Astrocyte of the cerebellum (primary cell): ENCODE results near the gene NEMF.
A peak's percentile ranks its signal among the peaks of the same experiment; 100 is the strongest.

Experiments
- DNase-seq: peaks from one replicate; pipeline ENCODE4 v3.0.0-alpha.2; 2011; ENCODE audit warnings: low read depth
- H3K4me3 ChIP-seq: 2 replicates; pipeline ENCODE4 v1.5.1; 2011; ENCODE audit warnings: mild to moderate bottlenecking, low read depth, low read length, moderate library complexity
- in situ Hi-C: cut with HindIII; loops from 2 replicates; pipeline ENCODE4 v1.10.0; 2017; ENCODE audit warnings: low sequenced_read_pairs
- TF ChIP-seq, protein P1 (sequence below): IDR thresholded peaks from 2 replicates; pipeline ENCODE4 v1.5.1; 2012; ENCODE audit warnings: low read length, low read depth, moderate library complexity, mild to moderate bottlenecking; ENCODE audit errors: missing control alignments

NEMF gene

DNA sequence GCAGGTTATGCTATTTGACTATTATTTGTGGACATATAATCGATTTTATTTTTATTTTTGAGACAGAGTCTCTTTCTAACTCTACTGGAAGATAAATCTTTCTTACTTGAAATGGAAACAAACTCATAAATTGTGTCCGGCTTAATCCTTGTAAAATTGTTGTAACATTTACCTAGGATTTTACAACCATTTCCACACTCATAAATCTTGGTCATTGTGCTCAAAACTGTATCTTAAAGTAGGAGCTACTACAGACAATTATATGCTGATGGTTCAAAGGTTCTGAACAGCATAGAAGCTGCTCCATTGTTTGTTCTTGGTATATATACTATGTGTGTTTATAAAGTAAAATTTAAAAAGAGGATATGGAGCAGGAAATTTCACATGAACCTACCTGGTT, 35.7 kb upstream of the NEMF start:
- TF ChIP-seq, protein P1, sequence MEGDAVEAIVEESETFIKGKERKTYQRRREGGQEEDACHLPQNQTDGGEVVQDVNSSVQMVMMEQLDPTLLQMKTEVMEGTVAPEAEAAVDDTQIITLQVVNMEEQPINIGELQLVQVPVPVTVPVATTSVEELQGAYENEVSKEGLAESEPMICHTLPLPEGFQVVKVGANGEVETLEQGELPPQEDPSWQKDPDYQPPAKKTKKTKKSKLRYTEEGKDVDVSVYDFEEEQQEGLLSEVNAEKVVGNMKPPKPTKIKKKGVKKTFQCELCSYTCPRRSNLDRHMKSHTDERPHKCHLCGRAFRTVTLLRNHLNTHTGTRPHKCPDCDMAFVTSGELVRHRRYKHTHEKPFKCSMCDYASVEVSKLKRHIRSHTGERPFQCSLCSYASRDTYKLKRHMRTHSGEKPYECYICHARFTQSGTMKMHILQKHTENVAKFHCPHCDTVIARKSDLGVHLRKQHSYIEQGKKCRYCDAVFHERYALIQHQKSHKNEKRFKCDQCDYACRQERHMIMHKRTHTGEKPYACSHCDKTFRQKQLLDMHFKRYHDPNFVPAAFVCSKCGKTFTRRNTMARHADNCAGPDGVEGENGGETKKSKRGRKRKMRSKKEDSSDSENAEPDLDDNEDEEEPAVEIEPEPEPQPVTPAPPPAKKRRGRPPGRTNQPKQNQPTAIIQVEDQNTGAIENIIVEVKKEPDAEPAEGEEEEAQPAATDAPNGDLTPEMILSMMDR: no peak
- no peak overlapping the region for H3K4me3 ChIP-seq
- in situ Hi-C loops: no loop called here
- DNase-seq: no peak

DNA sequence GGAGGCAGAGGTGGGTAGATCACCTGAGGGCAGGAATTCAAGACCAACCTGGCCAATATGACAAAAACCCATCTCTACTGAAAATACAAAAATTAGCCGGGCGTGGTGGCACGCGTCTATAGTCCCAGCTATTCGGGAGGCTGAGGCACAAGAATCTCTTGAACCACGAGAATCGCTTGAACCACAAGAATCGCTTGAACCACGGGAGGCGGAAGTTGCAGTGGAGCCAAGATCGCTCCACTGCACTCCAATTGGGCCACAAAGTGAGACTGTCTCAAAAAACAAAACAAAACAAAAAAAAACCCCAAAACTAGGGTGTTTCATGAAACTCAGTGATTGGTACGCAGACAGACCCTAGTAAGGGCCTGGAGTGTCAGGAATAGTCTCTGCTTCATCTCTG, 33.9 kb upstream of the NEMF start:
- TF ChIP-seq, protein P1: no peak
- in situ Hi-C loops: no loop called here
- H3K4me3 ChIP-seq: no peak overlapping the region
- DNase-seq: no peak

DNA sequence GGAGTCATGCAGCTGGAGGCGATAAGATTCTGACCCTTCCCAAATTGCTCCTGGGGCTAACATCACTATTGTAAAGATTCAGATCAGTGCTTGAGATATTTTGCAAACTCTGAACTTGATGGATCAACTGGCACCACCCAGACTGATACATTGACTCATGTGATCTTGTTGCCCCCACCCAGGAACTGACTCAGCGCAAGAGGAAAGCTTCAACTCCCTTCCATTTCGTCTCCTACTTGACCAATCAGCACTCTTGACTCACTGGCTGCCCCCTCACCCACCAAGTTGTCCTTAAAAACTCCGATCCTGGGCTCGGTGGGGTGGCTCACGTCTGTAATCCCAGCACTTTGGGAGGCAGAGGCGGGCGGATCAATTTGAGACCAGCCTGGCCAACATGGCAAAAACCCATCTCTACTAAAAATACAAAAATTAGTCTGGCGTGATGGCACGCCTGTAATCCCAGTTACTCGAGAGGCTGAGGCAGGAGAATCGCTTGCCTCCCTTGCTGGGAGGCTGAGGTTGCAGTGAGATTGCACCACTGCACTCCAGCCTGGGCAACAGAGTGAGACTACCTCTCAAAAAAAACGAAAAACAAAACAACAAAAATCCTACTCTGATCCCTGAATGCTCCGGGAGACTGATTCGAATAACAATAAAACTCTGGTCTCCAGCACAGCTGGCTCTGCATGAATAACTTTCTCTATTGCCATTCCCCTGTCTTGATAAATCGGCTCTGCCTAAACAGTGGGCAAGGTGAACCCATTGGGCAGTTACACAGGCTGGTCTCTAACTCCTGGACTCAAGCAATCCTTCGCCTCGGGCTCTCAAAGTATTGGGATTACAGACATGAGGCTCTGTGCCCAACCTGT, 30.5 kb upstream of the NEMF start:
- DNase-seq: no peak
- no peak overlapping the region for H3K4me3 ChIP-seq
- in situ Hi-C loops: no loop called here
- TF ChIP-seq, protein P1: no peak

DNA sequence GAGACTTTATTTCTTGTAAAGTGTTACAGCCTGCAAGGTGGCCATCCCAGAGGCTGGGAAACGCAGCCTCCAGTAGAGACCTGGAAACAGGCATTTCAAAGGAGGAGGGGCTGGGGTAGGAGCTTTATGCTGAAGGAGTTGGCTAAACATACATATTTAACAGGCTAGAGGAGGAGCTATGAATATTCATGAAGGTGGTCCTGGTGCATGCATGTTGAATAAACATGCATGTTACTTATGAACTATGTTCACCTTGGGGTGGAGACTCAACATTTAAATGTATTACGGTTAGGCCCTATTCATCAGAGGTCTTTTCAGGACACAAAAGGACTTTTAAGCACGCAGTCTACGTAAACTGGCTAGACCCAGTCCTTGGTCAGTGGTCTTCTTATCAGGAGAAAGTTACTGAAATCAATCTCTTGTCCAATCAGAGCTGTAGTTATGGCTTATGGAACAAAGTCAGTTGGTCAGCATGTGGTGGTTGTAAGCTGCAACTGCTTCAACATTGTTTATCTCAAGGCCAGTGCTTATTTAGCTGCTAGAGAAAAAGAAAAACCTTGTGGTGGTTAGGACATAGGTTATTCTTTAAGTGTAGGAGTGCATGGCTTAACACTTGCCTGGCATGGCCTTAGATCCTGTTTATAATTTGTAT, 28.9 kb upstream of the NEMF start:
- no peak overlapping the region for H3K4me3 ChIP-seq
- DNase-seq: no peak
- TF ChIP-seq, protein P1: no peak
- in situ Hi-C loops: no loop called here

DNA sequence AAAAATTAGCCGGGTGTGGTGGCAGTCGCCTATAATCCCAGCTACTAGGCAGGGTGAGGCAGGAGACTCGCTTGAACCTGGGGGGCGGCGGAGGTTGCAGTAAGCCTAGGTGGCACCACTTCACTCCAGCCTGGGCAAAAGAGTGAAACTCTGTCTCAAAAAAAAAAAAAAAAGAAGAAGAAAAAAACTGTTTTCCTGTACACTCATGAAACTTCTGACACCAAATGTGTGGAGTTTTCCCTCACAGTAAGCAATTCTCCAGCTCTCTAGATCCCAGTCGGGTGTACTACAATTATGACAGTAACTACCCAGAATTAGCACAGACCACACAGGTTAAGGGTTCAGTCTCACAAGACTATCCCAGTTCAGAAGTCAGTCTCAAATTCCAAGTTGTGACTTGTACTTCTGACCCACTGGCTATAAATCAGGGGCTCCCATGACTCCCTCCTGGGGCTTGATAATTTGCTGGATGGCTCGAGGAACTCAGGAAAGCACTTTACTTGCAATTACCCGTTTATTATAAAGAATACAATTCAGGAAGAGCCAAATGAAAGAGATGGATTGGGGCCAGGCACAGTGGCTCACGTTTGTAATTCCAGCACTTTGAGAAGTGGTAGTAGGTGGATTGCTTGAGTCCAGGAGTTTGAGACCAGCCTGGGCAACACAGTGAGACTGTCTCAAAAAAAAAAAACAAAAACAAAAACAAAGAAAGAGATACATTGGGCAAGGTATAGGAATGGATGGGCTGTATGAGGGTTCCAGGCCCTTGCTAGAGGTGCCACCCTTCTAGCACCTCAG, 27.9 kb upstream of the NEMF start:
- no peak for DNase-seq
- H3K4me3 ChIP-seq: no peak overlapping the region
- TF ChIP-seq, protein P1: no peak
- in situ Hi-C loops: no loop called here

DNA sequence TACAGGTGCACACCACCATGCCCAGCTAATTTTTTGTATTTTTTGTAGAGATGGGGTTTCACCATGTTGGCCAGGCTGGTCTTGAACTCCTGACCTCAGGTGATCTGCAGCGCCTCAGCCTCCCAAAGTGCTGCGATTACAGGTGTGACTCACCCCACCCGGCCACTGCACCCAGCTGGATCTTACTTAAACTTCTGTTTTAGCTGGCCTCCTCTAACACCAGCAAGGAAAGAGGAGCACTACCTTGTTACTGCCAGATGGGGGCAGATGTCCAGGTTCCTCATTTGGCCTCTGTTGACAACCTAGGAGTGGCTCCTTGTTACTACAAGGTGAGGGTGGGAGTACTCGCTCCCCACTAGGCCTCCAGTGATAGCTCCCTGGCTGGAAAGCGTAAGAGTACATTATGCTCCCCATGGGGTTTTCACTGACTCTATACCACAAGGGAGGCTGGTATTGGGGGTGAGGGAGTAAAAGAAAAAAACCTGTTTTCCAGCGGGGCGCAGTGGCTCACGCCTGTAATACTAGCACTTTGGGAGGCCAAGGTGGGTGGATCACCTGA, 27.1 kb upstream of the NEMF start:
- DNase-seq: no peak
- TF ChIP-seq, protein P1: peak; percentile 66
- H3K4me3 ChIP-seq: no peak overlapping the region
- in situ Hi-C loops: no loop called here
